Measurements from ENCODE around the gene OLIG1. TPM values are rescaled to one million over a fixed set of nuclear protein-coding genes. Genes with fewer than 3 reads are reported as not detected.

The OLIG1 gene
- total RNA-seq, 1 experiment from 2014 or later = not detected

DNA sequence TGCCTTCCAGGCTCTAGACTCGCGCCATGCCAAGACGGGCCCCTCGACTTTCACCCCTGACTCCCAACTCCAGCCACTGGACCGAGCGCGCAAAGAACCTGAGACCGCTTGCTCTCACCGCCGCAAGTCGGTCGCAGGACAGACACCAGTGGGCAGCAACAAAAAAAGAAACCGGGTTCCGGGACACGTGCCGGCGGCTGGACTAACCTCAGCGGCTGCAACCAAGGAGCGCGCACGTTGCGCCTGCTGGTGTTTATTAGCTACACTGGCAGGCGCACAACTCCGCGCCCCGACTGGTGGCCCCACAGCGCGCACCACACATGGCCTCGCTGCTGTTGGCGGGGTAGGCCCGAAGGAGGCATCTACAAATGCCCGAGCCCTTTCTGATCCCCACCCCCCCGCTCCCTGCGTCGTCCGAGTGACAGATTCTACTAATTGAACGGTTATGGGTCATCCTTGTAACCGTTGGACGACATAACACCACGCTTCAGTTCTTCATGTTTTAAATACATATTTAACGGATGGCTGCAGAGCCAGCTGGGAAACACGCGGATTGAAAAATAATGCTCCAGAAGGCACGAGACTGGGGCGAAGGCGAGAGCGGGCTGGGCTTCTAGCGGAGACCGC, 46.3 kb upstream of the OLIG1 start:
- Mint-ChIP-seq H3K27ac (ENCODE audit: unreplicated experiment) (no peak overlapping the region), H3K4me1 (ENCODE audit: low read depth, unreplicated experiment) (no peaks in the 10 kb centered on the region), H3K9me3 (ENCODE audit: unreplicated experiment) (no peaks in the 10 kb centered on the region), H3K27me3 (ENCODE audit: insufficient read depth, unreplicated experiment) (peaks cover 26% of the 10 kb centered on the region), H3K4me3 (ENCODE audit: unreplicated experiment) (no peak overlapping the region), H3K36me3 (ENCODE audit: insufficient read depth, unreplicated experiment) (no peaks in the 10 kb centered on the region)
- intact Hi-C loops (cut with micrococcal nuclease; ENCODE audit: unreplicated experiment) = no loop called here
- Histone ChIP-seq H3K9me3 (no peaks in the 10 kb centered on the region), H3K36me3 (ENCODE audit: control insufficient read depth, insufficient read depth, low read length) (no peaks in the 10 kb centered on the region), H3K4me1 (no peaks in the 10 kb centered on the region), H3K27me3 (replicated peaks; ENCODE audit: control insufficient read depth, insufficient read depth, low read length) (no peaks in the 10 kb centered on the region; the same call in 1 of the 2 replicates), H3K4me3 (ENCODE audit: low read depth, low read length) (no peak overlapping the region)
- TF ChIP-seq, protein P1, sequence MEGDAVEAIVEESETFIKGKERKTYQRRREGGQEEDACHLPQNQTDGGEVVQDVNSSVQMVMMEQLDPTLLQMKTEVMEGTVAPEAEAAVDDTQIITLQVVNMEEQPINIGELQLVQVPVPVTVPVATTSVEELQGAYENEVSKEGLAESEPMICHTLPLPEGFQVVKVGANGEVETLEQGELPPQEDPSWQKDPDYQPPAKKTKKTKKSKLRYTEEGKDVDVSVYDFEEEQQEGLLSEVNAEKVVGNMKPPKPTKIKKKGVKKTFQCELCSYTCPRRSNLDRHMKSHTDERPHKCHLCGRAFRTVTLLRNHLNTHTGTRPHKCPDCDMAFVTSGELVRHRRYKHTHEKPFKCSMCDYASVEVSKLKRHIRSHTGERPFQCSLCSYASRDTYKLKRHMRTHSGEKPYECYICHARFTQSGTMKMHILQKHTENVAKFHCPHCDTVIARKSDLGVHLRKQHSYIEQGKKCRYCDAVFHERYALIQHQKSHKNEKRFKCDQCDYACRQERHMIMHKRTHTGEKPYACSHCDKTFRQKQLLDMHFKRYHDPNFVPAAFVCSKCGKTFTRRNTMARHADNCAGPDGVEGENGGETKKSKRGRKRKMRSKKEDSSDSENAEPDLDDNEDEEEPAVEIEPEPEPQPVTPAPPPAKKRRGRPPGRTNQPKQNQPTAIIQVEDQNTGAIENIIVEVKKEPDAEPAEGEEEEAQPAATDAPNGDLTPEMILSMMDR (IDR thresholded peaks at IDR 0.05; ENCODE audit: insufficient read depth in 1 of 2, low read depth in 1 of 2, low read length in 1 of 2, severe bottlenecking in 1 of 2, unreplicated experiment in 1 of 2) = no peak
- BruUV-seq (replicated peaks) = no TSS peak
- DNase-seq = no peak
- ChIA-PET CTCF (no interaction called here), POLR2A (no interaction called here)

DNA sequence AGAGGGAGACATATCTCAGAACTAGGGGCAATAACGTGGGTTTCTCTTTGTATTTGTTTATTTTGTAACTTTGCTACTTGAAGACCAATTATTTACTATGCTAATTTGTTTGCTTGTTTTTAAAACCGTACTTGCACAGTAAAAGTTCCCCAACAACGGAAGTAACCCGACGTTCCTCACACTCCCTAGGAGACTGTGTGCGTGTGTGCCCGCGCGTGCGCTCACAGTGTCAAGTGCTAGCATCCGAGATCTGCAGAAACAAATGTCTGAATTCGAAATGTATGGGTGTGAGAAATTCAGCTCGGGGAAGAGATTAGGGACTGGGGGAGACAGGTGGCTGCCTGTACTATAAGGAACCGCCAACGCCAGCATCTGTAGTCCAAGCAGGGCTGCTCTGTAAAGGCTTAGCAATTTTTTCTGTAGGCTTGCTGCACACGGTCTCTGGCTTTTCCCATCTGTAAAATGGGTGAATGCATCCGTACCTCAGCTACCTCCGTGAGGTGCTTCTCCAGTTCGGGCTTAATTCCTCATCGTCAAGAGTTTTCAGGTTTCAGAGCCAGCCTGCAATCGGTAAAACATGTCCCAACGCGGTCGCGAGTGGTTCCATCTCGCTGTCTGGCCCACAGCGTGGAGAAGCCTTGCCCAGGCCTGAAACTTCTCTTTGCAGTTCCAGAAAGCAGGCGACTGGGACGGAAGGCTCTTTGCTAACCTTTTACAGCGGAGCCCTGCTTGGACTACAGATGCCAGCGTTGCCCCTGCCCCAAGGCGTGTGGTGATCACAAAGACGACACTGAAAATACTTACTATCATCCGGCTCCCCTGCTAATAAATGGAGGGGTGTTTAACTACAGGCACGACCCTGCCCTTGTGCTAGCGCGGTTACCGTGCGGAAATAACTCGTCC, 45.5 kb upstream of the OLIG1 start:
- H3K9me3 Mint-ChIP-seq (ENCODE audit: unreplicated experiment) = no peaks in the 10 kb centered on the region
- Histone ChIP-seq H3K9me3 (no peaks in the 10 kb centered on the region), H3K36me3 (ENCODE audit: control insufficient read depth, insufficient read depth, low read length) (no peaks in the 10 kb centered on the region), H3K4me1 (no peaks in the 10 kb centered on the region), H3K4me3 (ENCODE audit: low read depth, low read length) (no peak overlapping the region), H3K27me3 (replicated peaks; ENCODE audit: control insufficient read depth, insufficient read depth, low read length) (no peaks in the 10 kb centered on the region)
- H3K4me3 Mint-ChIP-seq (ENCODE audit: unreplicated experiment) = no peak overlapping the region
- no TSS peak for BruUV-seq (replicated peaks)
- no peaks in the 10 kb centered on the region for H3K4me1 Mint-ChIP-seq (ENCODE audit: low read depth, unreplicated experiment)
- H3K27me3 Mint-ChIP-seq (ENCODE audit: insufficient read depth, unreplicated experiment) = peaks cover 23% of the 10 kb centered on the region
- intact Hi-C loops (cut with micrococcal nuclease; ENCODE audit: unreplicated experiment) = no loop called here
- H3K36me3 Mint-ChIP-seq (ENCODE audit: insufficient read depth, unreplicated experiment) = no peaks in the 10 kb centered on the region
- TF ChIP-seq, protein P1 (IDR thresholded peaks at IDR 0.05; ENCODE audit: insufficient read depth in 1 of 2, low read depth in 1 of 2, low read length in 1 of 2, severe bottlenecking in 1 of 2, unreplicated experiment in 1 of 2) = no peak
- POLR2A ChIA-PET = no interaction called here
- CTCF ChIA-PET = no interaction called here
- H3K27ac Mint-ChIP-seq (ENCODE audit: unreplicated experiment) = no peak overlapping the region
- no peak for DNase-seq

DNA sequence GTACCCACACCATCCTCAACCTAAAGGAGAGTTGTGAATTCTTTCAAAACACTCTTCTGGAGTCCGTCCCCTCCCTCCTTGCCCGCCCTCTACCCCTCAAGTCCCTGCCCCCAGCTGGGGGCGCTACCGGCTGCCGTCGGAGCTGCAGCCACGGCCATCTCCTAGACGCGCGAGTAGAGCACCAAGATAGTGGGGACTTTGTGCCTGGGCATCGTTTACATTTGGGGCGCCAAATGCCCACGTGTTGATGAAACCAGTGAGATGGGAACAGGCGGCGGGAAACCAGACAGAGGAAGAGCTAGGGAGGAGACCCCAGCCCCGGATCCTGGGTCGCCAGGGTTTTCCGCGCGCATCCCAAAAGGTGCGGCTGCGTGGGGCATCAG, 44.8 kb upstream of the OLIG1 start:
- intact Hi-C loops (cut with micrococcal nuclease; ENCODE audit: unreplicated experiment) = no loop called here
- Mint-ChIP-seq H3K36me3 (ENCODE audit: insufficient read depth, unreplicated experiment) (no peaks in the 10 kb centered on the region), H3K4me3 (ENCODE audit: unreplicated experiment) (no peak overlapping the region), H3K27me3 (ENCODE audit: insufficient read depth, unreplicated experiment) (peaks cover 25% of the 10 kb centered on the region), H3K9me3 (ENCODE audit: unreplicated experiment) (no peaks in the 10 kb centered on the region), H3K27ac (ENCODE audit: unreplicated experiment) (no peak overlapping the region), H3K4me1 (ENCODE audit: low read depth, unreplicated experiment) (no peaks in the 10 kb centered on the region)
- Histone ChIP-seq H3K9me3 (no peaks in the 10 kb centered on the region), H3K4me3 (ENCODE audit: low read depth, low read length) (no peak overlapping the region), H3K36me3 (ENCODE audit: control insufficient read depth, insufficient read depth, low read length) (no peaks in the 10 kb centered on the region), H3K27me3 (replicated peaks; ENCODE audit: control insufficient read depth, insufficient read depth, low read length) (no peaks in the 10 kb centered on the region), H3K4me1 (no peaks in the 10 kb centered on the region)
- ChIA-PET POLR2A (no interaction called here), CTCF (no interaction called here)
- no TSS peak for BruUV-seq (replicated peaks)
- TF ChIP-seq, protein P1 (IDR thresholded peaks at IDR 0.05; ENCODE audit: insufficient read depth in 1 of 2, low read depth in 1 of 2, low read length in 1 of 2, severe bottlenecking in 1 of 2, unreplicated experiment in 1 of 2) = no peak
- no peak for DNase-seq
